Activated T-helper 2 cell treated with anti-CD3 and anti-CD28 coated beads, Interferon-gamma antibody, Interleukin-2, Interleukin-4, amounts not matched to agents 10 μg/mL and 5 μg/mL and 100 μg/mL, durations not matched to agents 14 hours and 24 hours and 36 hours (primary cell): ENCODE results near the gene HMGCL. TPM values are rescaled to one million over a fixed set of nuclear protein-coding genes. Genes with fewer than 3 reads are reported as not detected.
"Not testable (repeated sequence)": the region's sequence is repeated elsewhere in the genome, so short reads cannot be mapped to it uniquely, and the experiment has no call there.

Experiments
- DNase-seq: peaks from one replicate; pipeline ENCODE4 v3.0.0; 2021; ENCODE audit warnings: low spot score
- H3K27ac Mint-ChIP-seq: one replicate; pipeline ENCODE4 v1.8.0; 2021; ENCODE audit warnings: mixed read lengths
- H3K27me3 Mint-ChIP-seq: one replicate; pipeline ENCODE4 v1.8.0; 2021; ENCODE audit warnings: low read depth, mixed read lengths
- H3K36me3 Mint-ChIP-seq: one replicate; pipeline ENCODE4 v1.8.0; 2021; ENCODE audit warnings: low read depth, mixed read lengths
- H3K4me1 Mint-ChIP-seq: one replicate; pipeline ENCODE4 v1.8.0; 2021; ENCODE audit warnings: low read depth, mixed read lengths
- H3K4me3 Mint-ChIP-seq: one replicate; pipeline ENCODE4 v1.8.0; 2021; ENCODE audit warnings: low read depth, mild to moderate bottlenecking, moderate library complexity, mixed read lengths
- H3K9me3 Mint-ChIP-seq: one replicate; pipeline ENCODE4 v1.8.0; 2021; ENCODE audit warnings: mixed read lengths
- intact Hi-C: fragments of 100-400 bp; cut with micrococcal nuclease; formaldehyde crosslinking; loops from one replicate; pipeline ENCODE4 v1.15.1; 2023
- total RNA-seq: library from RNA; stranded (reverse); gene quantifications from 2 replicates; pipeline ENCODE4 v1.2.3, GENCODE V29; 2022

Gene HMGCL
- total RNA-seq, 1 donor from 2014 or later = 22.8 TPM

DNA sequence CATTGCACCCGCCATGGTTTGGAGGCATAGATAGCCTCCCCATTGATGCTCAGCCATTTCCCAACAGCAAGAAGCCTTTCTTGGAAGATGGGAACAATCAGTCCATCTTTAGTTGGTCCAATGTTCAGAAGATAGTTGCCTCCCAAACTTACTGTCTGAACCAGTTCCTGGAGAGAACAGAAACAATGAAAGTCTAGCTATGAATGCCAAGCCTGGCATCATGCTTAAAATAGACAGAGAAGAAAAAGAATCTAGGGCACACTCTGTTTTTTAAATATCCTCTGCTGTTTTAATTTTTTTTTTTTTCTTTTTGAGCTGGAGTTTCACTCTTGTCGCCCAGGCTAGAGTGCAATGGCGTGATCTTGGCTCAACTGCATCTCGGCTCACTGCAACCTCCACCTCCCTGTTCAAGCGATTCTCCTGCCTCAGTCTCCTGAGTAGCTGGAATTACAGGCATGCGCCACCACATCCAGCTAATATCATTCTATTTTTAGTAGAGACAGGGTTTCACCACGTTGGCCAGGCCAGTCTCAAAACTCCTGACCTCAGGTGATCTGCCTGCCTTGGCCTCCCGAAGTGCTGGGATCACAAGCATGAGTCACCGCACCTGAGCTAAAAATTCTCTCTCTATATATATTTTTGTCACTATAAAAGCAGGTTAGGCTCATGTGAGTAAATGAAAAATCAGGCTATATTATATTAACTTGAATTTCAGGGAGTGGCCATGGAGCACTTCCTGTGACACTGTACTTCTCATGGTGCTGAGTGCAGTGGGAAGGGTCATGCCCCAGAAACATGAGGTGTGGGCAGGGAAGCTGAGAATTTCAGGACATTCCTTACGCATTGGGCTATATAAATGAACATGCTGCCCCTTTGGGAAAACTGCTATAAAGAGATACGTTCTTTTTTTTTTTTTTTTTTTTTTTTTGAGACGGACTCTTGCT is 23.7 kb upstream of the HMGCL start:
- Mint-ChIP-seq H3K36me3 (peaks cover 25% of the 10 kb centered on the region), H3K9me3 (peaks cover 14% of the 10 kb centered on the region), H3K27ac (no peak overlapping the region), H3K27me3 (no peaks in the 10 kb centered on the region), H3K4me1 (no peaks in the 10 kb centered on the region), H3K4me3 (no peak overlapping the region)
- DNase-seq = no peak
- intact Hi-C loops = no loop called here

DNA sequence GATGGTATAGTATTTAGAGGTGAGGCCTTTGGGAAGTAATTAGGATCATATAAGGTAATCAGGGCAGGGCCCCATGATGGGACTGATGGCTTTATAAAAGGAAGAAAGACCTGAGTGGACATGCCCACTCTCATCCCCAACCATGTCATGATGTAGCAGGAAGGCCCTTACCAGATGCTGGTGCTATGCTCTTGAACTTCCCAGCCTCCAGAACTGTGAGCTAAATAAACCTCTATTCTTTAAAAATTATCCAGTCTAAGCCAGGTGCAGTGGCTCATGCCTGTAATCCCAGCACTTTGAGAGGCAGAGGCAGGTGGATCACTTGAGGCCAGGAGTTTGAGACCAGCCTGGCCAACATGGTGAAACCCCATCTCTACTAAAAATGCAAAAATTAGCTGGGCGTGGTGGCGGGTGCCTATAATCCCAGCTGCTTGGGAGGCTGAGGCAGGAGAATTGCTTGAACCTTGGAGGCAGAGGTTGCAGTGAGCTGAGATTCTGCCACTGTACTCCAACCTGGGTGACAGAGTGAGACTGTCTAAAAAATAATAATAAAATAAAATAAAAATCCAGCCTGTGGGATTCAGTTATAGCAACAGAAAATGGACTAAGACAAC is 22.4 kb upstream of the HMGCL start:
- H3K27ac Mint-ChIP-seq, H3K4me3 Mint-ChIP-seq, H3K27me3 Mint-ChIP-seq, DNase-seq, intact Hi-C loops, H3K4me1 Mint-ChIP-seq: not testable (repeated sequence)
- H3K36me3 Mint-ChIP-seq = peaks cover 25% of the 10 kb centered on the region
- peaks cover 14% of the 10 kb centered on the region for H3K9me3 Mint-ChIP-seq

DNA sequence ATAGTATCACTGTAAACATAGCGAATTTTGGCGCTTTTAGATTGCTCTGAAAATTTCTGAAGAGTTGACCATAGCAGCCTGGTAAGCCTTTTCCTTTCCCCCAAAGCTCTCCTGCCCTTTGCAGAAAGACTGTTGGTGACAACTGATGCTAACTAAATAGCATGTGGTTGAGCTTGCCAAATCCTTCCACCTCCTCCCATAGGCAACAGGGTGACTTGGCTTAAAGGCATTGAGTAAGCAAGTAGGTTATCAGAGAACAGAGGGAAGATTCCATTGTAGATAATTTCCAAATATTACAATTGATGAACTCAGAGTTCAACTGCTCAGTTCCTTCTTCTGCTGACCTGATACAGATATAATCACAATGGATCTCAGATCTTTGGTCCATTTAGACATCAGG is 19.9 kb upstream of the HMGCL start:
- Mint-ChIP-seq H3K4me1 (no peaks in the 10 kb centered on the region), H3K9me3 (peaks cover 14% of the 10 kb centered on the region), H3K27me3 (peaks cover 2% of the 10 kb centered on the region), H3K4me3 (no peak overlapping the region), H3K27ac (no peak overlapping the region), H3K36me3 (peaks cover 22% of the 10 kb centered on the region)
- intact Hi-C loops = no loop called here
- DNase-seq = no peak

DNA sequence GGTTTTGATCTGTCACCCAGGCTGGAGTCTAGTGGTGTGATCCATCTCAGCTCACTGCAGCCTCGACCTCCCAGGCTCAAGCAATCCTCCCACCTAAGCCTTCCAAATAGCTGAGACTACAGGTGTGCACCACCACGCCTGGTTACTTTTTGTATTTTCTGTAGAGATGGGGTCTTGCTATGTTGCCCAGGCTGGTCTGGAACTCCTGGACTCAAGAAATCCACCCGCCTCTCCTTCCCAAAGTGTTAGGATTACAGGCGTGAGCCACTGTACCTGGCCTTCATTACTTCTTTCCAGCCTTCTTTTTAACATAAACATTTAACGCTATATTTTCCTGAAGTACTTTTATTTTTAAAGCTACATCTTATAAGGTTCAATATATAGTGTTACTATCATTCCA is 18.4 kb upstream of the HMGCL start:
- peaks cover 22% of the 10 kb centered on the region for H3K36me3 Mint-ChIP-seq
- peaks cover 14% of the 10 kb centered on the region for H3K9me3 Mint-ChIP-seq
- no peak overlapping the region for H3K4me3 Mint-ChIP-seq
- no peak for DNase-seq
- peaks cover 2% of the 10 kb centered on the region for H3K27me3 Mint-ChIP-seq
- H3K4me1 Mint-ChIP-seq = peaks cover under 1% of the 10 kb centered on the region
- no peak overlapping the region for H3K27ac Mint-ChIP-seq
- intact Hi-C loops = no loop called here

DNA sequence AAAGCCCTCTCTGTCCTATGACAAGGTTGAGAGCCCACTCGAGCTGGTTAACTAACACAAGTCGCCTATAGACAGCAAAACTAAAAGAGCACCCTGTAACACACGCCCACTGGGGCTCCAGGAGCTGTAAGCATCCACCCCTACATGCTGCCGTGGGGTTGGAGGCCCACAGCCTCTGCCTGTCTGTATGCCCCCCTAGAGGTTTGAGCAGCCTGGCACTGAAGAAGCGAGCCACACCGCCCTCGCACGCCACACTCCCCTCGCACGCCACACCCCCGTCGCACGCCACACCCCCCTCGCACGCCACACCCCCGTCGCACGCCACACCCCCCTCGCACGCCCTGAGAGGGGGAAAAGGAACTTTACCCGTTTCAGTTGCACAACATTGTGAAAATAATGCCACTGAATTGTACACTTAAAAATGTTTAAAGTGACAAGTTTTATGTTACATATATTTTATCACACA is 13.2 kb upstream of the HMGCL start:
- intact Hi-C loops = no loop called here
- Mint-ChIP-seq H3K36me3 (no peaks in the 10 kb centered on the region), H3K4me1 (peaks cover 16% of the 10 kb centered on the region), H3K4me3 (peak overlapping the region; percentile 55), H3K27me3 (peaks cover 7% of the 10 kb centered on the region), H3K27ac (no peak overlapping the region), H3K9me3 (no peaks in the 10 kb centered on the region)
- peak; percentile 61 for DNase-seq

DNA sequence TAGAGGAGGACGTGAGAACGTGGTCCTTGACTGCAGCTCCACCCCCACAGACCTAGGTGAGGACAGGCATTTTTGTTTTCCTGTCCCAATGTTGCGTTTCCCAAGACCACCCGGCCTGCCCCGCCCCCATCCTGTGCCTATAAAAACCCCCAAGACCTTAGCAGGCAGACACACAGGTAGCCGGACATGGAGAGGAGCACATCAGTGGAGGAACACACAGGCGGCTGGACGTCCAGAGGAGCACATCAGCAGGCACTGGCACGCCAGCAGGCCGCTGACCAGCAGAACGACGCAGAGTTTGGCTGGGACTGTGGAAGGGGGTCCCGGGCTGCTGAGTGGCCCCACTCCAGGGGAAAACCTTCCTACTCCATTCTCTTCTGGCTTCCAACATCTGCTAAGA is 12.7 kb upstream of the HMGCL start:
- no peak overlapping the region for H3K27ac Mint-ChIP-seq
- intact Hi-C loops = no loop called here
- DNase-seq = no peak
- H3K9me3 Mint-ChIP-seq = no peaks in the 10 kb centered on the region
- H3K36me3 Mint-ChIP-seq = no peaks in the 10 kb centered on the region
- peaks cover 7% of the 10 kb centered on the region for H3K27me3 Mint-ChIP-seq
- peaks cover 16% of the 10 kb centered on the region for H3K4me1 Mint-ChIP-seq
- peak overlapping the region; percentile 55 for H3K4me3 Mint-ChIP-seq

DNA sequence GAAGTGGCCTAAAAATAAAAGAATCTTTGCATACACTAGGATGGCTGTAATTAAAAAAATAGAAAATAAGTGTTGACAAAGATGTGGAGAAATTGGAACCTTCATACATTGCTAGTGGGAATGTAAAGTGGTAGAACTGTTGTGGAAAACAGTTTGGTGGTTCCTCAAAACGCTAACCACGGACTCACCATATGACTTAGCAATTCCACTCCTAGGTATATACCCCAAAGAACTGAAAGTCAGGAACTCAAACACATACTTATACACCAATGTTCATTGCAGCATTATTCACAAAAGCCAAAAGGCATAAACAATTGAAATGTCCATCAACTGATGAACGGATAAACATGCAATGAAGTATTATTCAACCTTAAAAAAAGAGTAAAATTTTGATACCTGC is 10.8 kb upstream of the HMGCL start:
- no peak for DNase-seq
- intact Hi-C loops = no loop called here
- no peaks in the 10 kb centered on the region for H3K9me3 Mint-ChIP-seq
- H3K27ac Mint-ChIP-seq = no peak overlapping the region
- no peaks in the 10 kb centered on the region for H3K36me3 Mint-ChIP-seq
- H3K27me3 Mint-ChIP-seq = peaks cover 8% of the 10 kb centered on the region
- no peak overlapping the region for H3K4me3 Mint-ChIP-seq
- H3K4me1 Mint-ChIP-seq = peaks cover 16% of the 10 kb centered on the region

DNA sequence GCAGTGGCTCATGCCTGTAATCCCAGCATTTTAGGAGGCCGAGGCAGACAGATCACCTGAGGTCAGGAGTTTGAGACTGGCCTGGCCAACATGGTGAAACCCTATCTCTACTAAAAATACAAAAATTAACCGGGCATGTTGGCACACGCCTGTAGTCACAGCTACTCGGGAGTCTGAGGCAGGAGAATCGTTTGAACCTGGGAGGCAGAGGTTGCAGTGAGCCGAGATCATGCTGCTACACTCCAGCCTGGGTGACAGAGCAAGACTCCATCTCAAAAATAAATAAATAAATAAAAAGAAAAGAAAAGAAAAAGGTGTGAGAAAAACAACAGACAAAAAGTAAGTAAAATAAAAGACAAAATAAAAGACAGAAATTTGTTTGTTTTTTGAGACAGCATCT is 8.9 kb upstream of the HMGCL start:
- DNase-seq, H3K27ac Mint-ChIP-seq, H3K9me3 Mint-ChIP-seq, intact Hi-C loops, H3K27me3 Mint-ChIP-seq, H3K36me3 Mint-ChIP-seq, H3K4me3 Mint-ChIP-seq: not testable (repeated sequence)
- peaks cover 19% of the 10 kb centered on the region for H3K4me1 Mint-ChIP-seq

DNA sequence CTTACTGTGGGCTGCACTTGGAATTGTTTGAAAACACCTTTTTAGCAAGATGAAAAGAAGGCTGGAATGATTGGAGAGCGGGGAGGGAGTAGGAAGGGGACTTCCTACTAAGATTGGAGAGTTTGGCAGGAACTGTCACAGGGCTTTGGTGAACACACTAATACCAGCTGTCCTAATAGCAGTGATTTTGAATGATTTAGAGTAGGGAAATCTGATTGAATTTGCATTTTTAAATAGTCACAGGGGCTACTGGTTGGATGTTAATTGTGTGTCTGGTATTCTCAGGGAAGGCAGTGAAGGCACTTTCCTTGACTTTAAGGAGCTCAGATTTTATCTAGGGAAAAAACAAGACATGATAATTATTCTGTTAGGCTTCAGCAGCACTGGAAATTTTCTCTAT is 2.5 kb upstream of the HMGCL start:
- no peak for DNase-seq
- Mint-ChIP-seq H3K27me3 (peaks cover 3% of the 10 kb centered on the region), H3K36me3 (peaks cover 2% of the 10 kb centered on the region), H3K4me3 (no peak overlapping the region), H3K9me3 (no peaks in the 10 kb centered on the region), H3K4me1 (peaks cover 19% of the 10 kb centered on the region), H3K27ac (no peak overlapping the region)
- intact Hi-C loops = loop anchor here (5.0 kb wide), 1 partner anchor 90 kb away; no protein-coding TSS in a partner anchor

DNA sequence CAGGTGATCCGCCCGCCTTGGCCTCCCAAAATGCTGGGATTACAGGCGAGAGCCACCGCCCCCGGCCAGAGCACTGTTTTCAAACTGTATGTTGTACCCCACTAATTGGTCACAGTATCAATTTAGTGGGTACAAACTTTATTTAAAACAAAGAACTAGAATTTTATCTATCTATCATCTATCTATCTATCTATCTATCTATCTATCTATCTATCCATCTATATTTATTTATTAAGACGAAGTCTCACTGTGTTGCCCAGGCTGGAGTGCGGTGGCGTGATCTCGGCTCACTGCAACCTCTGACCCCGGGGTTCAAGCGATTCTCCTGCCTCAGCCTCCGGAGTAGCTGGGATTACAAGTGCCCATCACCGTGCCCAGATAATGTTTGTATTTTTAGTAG is 1.4 kb upstream of the HMGCL start:
- not testable (repeated sequence) for H3K27ac Mint-ChIP-seq

DNA sequence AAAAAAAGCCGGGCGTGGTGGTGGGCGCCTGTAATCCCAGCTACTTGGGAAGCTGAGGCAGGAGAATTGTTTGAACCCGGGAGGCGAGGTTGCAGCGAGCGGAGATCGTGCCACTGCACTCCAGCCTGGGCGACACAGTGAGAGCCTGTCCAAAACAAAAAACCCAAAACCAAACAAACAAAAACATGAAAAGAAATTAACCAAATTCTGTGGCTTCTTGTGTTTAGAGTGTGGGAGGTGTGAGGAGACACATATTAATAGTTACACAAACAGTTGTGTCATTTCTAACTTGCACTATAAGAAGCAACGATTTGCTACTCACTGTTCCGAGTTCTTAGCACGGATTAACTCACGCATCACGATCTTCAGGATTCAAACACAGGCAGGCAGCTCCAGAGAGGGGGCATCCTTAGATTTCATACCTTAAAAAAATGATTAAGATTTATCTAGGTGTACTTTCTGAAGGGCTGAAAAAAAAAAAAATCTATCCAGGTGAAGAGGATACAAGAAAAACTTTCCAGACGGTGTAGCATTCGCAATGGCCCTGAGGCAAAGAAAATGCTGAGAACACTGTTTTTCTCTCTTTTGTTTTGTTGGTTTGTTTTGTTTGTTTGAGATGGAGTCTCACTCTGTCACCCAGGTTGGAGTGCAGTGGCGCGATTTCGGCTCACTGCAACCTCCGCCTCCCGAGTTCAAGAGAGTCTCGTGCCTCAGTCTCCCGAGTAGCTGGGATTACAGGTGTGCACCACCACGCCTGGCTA is 713 bp upstream of the HMGCL start:
- Mint-ChIP-seq H3K4me3 (peak overlapping the region; percentile 93), H3K9me3 (no peaks in the 10 kb centered on the region), H3K4me1 (peaks cover 19% of the 10 kb centered on the region), H3K27me3 (no peaks in the 10 kb centered on the region), H3K36me3 (peaks cover 2% of the 10 kb centered on the region), H3K27ac (peak overlapping the region; percentile 91)
- intact Hi-C loops = loop anchor here (5.0 kb wide), 1 partner anchor 91 kb away; no protein-coding TSS in a partner anchor
- no peak for DNase-seq

More for the DNA sequence above, 1.4 kb upstream of the HMGCL start:
- H3K36me3 Mint-ChIP-seq, H3K27me3 Mint-ChIP-seq, DNase-seq, H3K9me3 Mint-ChIP-seq: not testable (repeated sequence)
- intact Hi-C loops = loop anchor here (5.0 kb wide), 1 partner anchor 91 kb away; no protein-coding TSS in a partner anchor
- H3K4me3 Mint-ChIP-seq = peak overlapping the region; percentile 5
- peaks cover 19% of the 10 kb centered on the region for H3K4me1 Mint-ChIP-seq

DNA sequence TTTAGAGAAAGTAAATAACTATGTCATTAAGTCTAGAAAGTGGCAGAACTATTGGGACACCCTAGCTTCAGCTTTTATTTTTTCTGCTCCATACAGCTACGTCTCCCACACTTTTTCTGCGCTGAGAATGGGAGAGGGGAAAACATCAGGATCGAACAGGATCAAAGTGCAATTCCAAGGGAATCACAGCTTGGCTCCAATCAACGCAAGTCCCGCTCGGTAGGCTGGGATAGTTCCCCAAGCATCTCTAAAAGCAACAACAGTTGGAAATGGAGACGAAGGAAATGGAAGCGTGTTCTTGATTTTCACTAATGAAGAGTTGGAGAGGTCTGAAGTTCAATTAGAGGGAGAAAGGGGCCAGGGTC is 536 bp downstream of the HMGCL start:
- peaks cover 2% of the 10 kb centered on the region for H3K36me3 Mint-ChIP-seq
- intact Hi-C loops = loop anchor here (5.0 kb wide), 1 partner anchor 93 kb away; no protein-coding TSS in a partner anchor
- DNase-seq = no peak
- peak overlapping the region; percentile 91 for H3K27ac Mint-ChIP-seq
- H3K9me3 Mint-ChIP-seq = no peaks in the 10 kb centered on the region
- peaks cover 16% of the 10 kb centered on the region for H3K4me1 Mint-ChIP-seq
- no peaks in the 10 kb centered on the region for H3K27me3 Mint-ChIP-seq
- peak overlapping the region; percentile 93 for H3K4me3 Mint-ChIP-seq
